Hepatocyte (in vitro differentiated cells): ENCODE data around the gene PKN1. TPM values are rescaled to one million over a fixed set of nuclear protein-coding genes. Genes with fewer than 3 reads are reported as not detected.

Source experiments
- DNase-seq: peaks from one replicate; pipeline ENCODE4 v3.0.0-alpha.2; 2016; ENCODE audit warnings: low spot score
- H2AFZ ChIP-seq: fragments of 200-600 bp; sonication (generic); 2 replicates; pipeline ENCODE4 v1.6.0; 2016; ENCODE audit warnings: antibody characterized with exemption, mild to moderate bottlenecking
- H3K27ac ChIP-seq: fragments of 200-600 bp; sonication (generic); 2 replicates; pipeline ENCODE4 v1.5.1; 2016; ENCODE audit warnings: mild to moderate bottlenecking
- H3K27me3 ChIP-seq: fragments of 200-600 bp; sonication (generic); 2 replicates; pipeline ENCODE4 v1.6.1; 2016
- H3K36me3 ChIP-seq: fragments of 200-600 bp; sonication (generic); replicated peaks from 2 replicates; pipeline ENCODE4 v1.5.1; 2016; ENCODE audit warnings: low read depth; ENCODE audit not compliant: insufficient read depth
- H3K4me1 ChIP-seq: fragments of 200-600 bp; sonication (generic); 2 replicates; pipeline ENCODE4 v1.5.1; 2016; ENCODE audit warnings: mild to moderate bottlenecking, moderate library complexity; ENCODE audit not compliant: insufficient read depth
- H3K4me2 ChIP-seq: fragments of 200-600 bp; sonication (generic); 2 replicates; pipeline ENCODE4 v1.6.0; 2016
- H3K4me3 ChIP-seq: fragments of 200-600 bp; sonication (generic); 2 replicates; pipeline ENCODE4 v1.5.1; 2016; ENCODE audit warnings: mild to moderate bottlenecking
- H3K79me2 ChIP-seq: fragments of 200-600 bp; sonication (generic); 2 replicates; pipeline ENCODE4 v1.6.0; 2017; ENCODE audit warnings: mild to moderate bottlenecking
- H3K9me2 ChIP-seq: fragments of 200-600 bp; sonication (generic); replicated peaks from 2 replicates; pipeline ENCODE4 v1.6.0; 2017; ENCODE audit warnings: mild to moderate bottlenecking; ENCODE audit not compliant: insufficient read depth
- H3K9me3 ChIP-seq: fragments of 200-600 bp; sonication (generic); 2 replicates; pipeline ENCODE4 v1.5.1; 2016; ENCODE audit warnings: low read depth, mild to moderate bottlenecking
- H4K20me1 ChIP-seq: fragments of 200-600 bp; sonication (generic); 2 replicates; pipeline ENCODE4 v1.6.0; 2016; ENCODE audit warnings: mild to moderate bottlenecking; ENCODE audit not compliant: insufficient read depth, poor library complexity, severe bottlenecking
- EZH2 ChIP-seq: fragments of 200-600 bp; sonication (generic); IDR thresholded peaks from 2 replicates; pipeline ENCODE4 v1.6.1; 2016; ENCODE audit warnings: antibody characterized with exemption, mild to moderate bottlenecking, borderline replicate concordance
- EZH2phosphoT487 ChIP-seq: fragments of 200-600 bp; sonication (generic); IDR thresholded peaks from one replicate; pipeline ENCODE4 v1.6.1; 2018; ENCODE audit warnings: antibody characterized with exemption, mild to moderate bottlenecking, low read depth, moderate library complexity; ENCODE audit not compliant: unreplicated experiment, severe bottlenecking
- WGBS: methylation state at CpG from one replicate; pipeline ENCODE4 v1.1.6; 2016; ENCODE audit warnings: low lambda C conversion rate; ENCODE audit errors: missing lambda C conversion rate; 5-methylcytosine and 5-hydroxymethylcytosine counted together
- polyA plus RNA-seq: library from polyadenylated mRNA; unstranded; fragments of >200 nt; fragmentation: Nextera tagmentation; extraction: Ambion mirVana; gene quantifications from 2 replicates; pipeline ENCODE4 v1.2.1, GENCODE V29; 2016
- total RNA-seq: library from RNA; depleted of rRNA; stranded (reverse); fragments of >200 nt; gene quantifications from 2 replicates; pipeline ENCODE4 v1.2.3, GENCODE V29; 2014
- TF ChIP-seq, protein P1 (sequence below): fragments of 200-600 bp; sonication (generic); IDR thresholded peaks from 2 replicates; pipeline ENCODE4 v1.5.1; 2016; ENCODE audit warnings: antibody characterized with exemption, mild to moderate bottlenecking; ENCODE audit not compliant: poor library complexity

The PKN1 gene
- total and polyA plus RNA-seq, 2 experiments from 2014 or later: 57.4 to 83.3 TPM

GRCh38 chr19:14472202-14472938, 39.3 kb downstream of the PKN1 start:
- no peaks in the 10 kb centered on the region for H3K36me3 ChIP-seq
- no peaks in the 10 kb centered on the region for H3K9me3 ChIP-seq
- H3K4me3 ChIP-seq: no peak overlapping the region
- WGBS: 7% methylated on average over 41 of the region's 66 CpGs
- H3K27ac ChIP-seq: no peak overlapping the region
- peaks cover 29% of the 10 kb centered on the region for H3K4me1 ChIP-seq
- H3K9me2 ChIP-seq: no peaks in the 10 kb centered on the region
- peak overlapping the region; percentile 44 for H2AFZ ChIP-seq
- H3K4me2 ChIP-seq: peak overlapping the region; percentile 87
- no peaks in the 10 kb centered on the region for H3K27me3 ChIP-seq
- no peaks in the 10 kb centered on the region for H4K20me1 ChIP-seq
- no peaks in the 10 kb centered on the region for H3K79me2 ChIP-seq
- peak; percentile 85 for DNase-seq
- TF ChIP-seq, protein P1, sequence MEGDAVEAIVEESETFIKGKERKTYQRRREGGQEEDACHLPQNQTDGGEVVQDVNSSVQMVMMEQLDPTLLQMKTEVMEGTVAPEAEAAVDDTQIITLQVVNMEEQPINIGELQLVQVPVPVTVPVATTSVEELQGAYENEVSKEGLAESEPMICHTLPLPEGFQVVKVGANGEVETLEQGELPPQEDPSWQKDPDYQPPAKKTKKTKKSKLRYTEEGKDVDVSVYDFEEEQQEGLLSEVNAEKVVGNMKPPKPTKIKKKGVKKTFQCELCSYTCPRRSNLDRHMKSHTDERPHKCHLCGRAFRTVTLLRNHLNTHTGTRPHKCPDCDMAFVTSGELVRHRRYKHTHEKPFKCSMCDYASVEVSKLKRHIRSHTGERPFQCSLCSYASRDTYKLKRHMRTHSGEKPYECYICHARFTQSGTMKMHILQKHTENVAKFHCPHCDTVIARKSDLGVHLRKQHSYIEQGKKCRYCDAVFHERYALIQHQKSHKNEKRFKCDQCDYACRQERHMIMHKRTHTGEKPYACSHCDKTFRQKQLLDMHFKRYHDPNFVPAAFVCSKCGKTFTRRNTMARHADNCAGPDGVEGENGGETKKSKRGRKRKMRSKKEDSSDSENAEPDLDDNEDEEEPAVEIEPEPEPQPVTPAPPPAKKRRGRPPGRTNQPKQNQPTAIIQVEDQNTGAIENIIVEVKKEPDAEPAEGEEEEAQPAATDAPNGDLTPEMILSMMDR: peak; percentile 98
- TF ChIP-seq EZH2phosphoT487: no peak

DNA sequence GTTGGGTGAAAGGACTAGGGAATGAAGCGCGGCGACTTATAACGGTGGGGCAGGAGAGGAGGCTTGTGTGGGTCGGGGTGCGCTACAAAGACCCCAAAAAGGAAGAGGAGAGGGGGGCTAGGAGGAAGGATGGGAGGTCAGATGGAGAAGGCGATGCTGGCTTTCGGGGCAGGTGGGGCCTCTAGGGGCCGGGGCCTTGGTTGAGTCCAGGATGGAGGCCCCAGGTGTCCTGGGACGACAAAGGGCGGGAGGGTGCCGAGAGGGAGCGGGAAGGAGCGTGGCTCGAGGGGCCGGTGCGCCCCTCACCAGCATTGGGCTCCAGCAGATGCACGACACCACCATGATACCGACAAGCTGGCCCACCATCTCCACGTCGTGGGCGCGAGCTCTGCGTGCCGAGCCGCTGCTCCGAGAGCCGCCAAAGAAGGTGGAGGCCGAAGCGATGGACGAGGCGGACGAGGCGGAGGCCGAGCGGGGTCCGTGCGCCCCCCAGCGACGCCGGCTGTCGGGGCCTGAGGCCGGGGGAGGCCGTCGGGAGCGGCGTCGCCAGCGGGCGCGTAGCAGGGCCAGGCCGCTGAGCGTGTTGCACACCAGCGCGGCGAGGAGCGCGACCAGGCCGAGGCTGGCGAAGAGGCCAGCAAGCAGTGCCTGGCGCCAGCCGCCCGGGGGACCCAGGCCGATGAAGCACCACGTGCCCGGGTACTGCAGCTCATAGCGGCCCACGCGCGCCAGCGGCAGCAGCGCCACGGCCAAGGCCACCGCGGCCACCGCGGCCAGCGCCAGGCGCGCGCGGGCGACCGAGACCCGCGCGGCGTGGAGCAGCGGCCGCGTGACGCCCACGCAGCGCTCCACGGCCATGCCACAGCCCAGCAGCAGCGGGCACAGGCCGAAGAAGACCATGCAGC, 40.2 kb downstream of the PKN1 start:
- no peak overlapping the region for H2AFZ ChIP-seq
- H3K9me2 ChIP-seq: no peaks in the 10 kb centered on the region
- H3K9me3 ChIP-seq: no peaks in the 10 kb centered on the region
- peaks cover 37% of the 10 kb centered on the region for H3K4me1 ChIP-seq
- 94% methylated on average over 53 of the region's 97 CpGs for WGBS
- H3K27me3 ChIP-seq: no peaks in the 10 kb centered on the region
- no peaks in the 10 kb centered on the region for H4K20me1 ChIP-seq
- TF ChIP-seq, protein P1: no peak
- no peak for TF ChIP-seq EZH2phosphoT487
- TF ChIP-seq EZH2: no peak
- H3K36me3 ChIP-seq: no peaks in the 10 kb centered on the region
- no peak overlapping the region for H3K4me3 ChIP-seq
- H3K4me2 ChIP-seq: peak overlapping the region; percentile 87
- H3K79me2 ChIP-seq: no peaks in the 10 kb centered on the region
- DNase-seq: no peak
- H3K27ac ChIP-seq: no peak overlapping the region

GRCh38 chr19:14473978-14474578, 41.0 kb downstream of the PKN1 start:
- peaks cover 37% of the 10 kb centered on the region for H3K4me1 ChIP-seq
- no peaks in the 10 kb centered on the region for H3K9me3 ChIP-seq
- no peak overlapping the region for H3K4me2 ChIP-seq
- H2AFZ ChIP-seq: no peak overlapping the region
- TF ChIP-seq, protein P1: no peak
- TF ChIP-seq EZH2phosphoT487: no peak
- no peak for TF ChIP-seq EZH2
- DNase-seq: peak; percentile 4
- 98% methylated on average over 38 of the region's 53 CpGs for WGBS
- H3K9me2 ChIP-seq: no peaks in the 10 kb centered on the region
- no peak overlapping the region for H3K27ac ChIP-seq
- H3K27me3 ChIP-seq: no peaks in the 10 kb centered on the region
- H3K4me3 ChIP-seq: no peak overlapping the region
- peaks cover 4% of the 10 kb centered on the region for H3K36me3 ChIP-seq
- no peaks in the 10 kb centered on the region for H3K79me2 ChIP-seq
- no peaks in the 10 kb centered on the region for H4K20me1 ChIP-seq
